ENCODE results near the gene SMC3. TPM values are rescaled to one million over a fixed set of nuclear protein-coding genes. Genes with fewer than 3 reads are reported as not detected.
"Not testable (repeated sequence)": the region's sequence is repeated elsewhere in the genome, so short reads cannot be mapped to it uniquely, and the experiment has no call there.

The SMC3 gene
- total RNA-seq, 5 donors from 2014 or later (not counting 1 experiment from before 2014, with no cell fraction given), result 37.1 to 42.0 (median 39.2) TPM

GRCh38 chr10:110530131-110530831, 37.2 kb upstream of the SMC3 start:
- H3K4me1 Mint-ChIP-seq, result peaks cover 27 to 43% (median 30%) of the 10 kb centered on the region in 3 donors
- Histone ChIP-seq H3K36me3 (ENCODE audit: control insufficient read depth in 2 of 2, extremely low read depth in 1 of 2, insufficient read depth in 1 of 2, low read length in 1 of 2) (no peaks in the 10 kb centered on the region), H3K9me3 (no peaks in the 10 kb centered on the region), H3K4me3 (ENCODE audit: control insufficient read depth in 1 of 2, extremely low read depth in 1 of 2, low read length in 1 of 2) (peak overlapping the region; percentile 5 to 29), H3K27ac (ENCODE audit: low read length) (no peak overlapping the region), H3K4me1 (ENCODE audit: control insufficient read depth in 1 of 2, extremely low read depth in 1 of 2, insufficient read depth in 2 of 2, low read length in 2 of 2) (peaks cover 4 to 26% of the 10 kb centered on the region in 2 experiments), H3K27me3 (replicated peaks in 1 of 2; ENCODE audit: control insufficient read depth in 2 of 2, extremely low read depth in 1 of 2, insufficient read depth in 2 of 2, low read length in 1 of 2) (no peaks in the 10 kb centered on the region)
- H3K9me3 Mint-ChIP-seq, result no peaks in the 10 kb centered on the region
- ChIA-PET CTCF (interaction anchor here in 1 of 2 donors (0.5 kb wide), 1 partner anchor 12 kb away, joined by 3 read pairs; no protein-coding TSS in a partner anchor), POLR2A (interaction anchor here in 1 of 2 donors (0.7 kb wide), 1 partner anchor 830 kb away, joined by 5 read pairs; no protein-coding TSS in a partner anchor)
- ATAC-seq (replicated peaks in 1 of 4), result peak in 2 of 4 experiments; percentile 23 to 41
- H3K27me3 Mint-ChIP-seq, result peaks cover 0 to 4% of the 10 kb centered on the region in 2 donors
- H3K27ac Mint-ChIP-seq, result no peak overlapping the region
- 47% methylated on average over 30 of the region's 35 CpGs for WGBS (ENCODE audit: insufficient coverage)
- H3K4me3 Mint-ChIP-seq, result peak overlapping the region in 1 of 3 donors; percentile 44
- no peaks in the 10 kb centered on the region for H3K36me3 Mint-ChIP-seq
- DNase-seq, result peak in 1 of 35 experiments; percentile 18

GRCh38 chr10:110531687-110532086, 35.8 kb upstream of the SMC3 start:
- Mint-ChIP-seq H3K27me3 (peaks cover 0 to 4% of the 10 kb centered on the region in 2 donors), H3K9me3 (no peaks in the 10 kb centered on the region), H3K36me3 (no peaks in the 10 kb centered on the region), H3K4me3 (no peak overlapping the region), H3K4me1 (peaks cover 37 to 54% (median 40%) of the 10 kb centered on the region in 3 donors), H3K27ac (no peak overlapping the region)
- Histone ChIP-seq H3K27me3 (replicated peaks in 1 of 2; ENCODE audit: control insufficient read depth in 2 of 2, extremely low read depth in 1 of 2, insufficient read depth in 2 of 2, low read length in 1 of 2) (no peaks in the 10 kb centered on the region), H3K36me3 (ENCODE audit: control insufficient read depth in 2 of 2, extremely low read depth in 1 of 2, insufficient read depth in 1 of 2, low read length in 1 of 2) (no peaks in the 10 kb centered on the region), H3K4me3 (ENCODE audit: control insufficient read depth in 1 of 2, extremely low read depth in 1 of 2, low read length in 1 of 2) (no peak overlapping the region), H3K9me3 (no peaks in the 10 kb centered on the region), H3K27ac (ENCODE audit: low read length) (no peak overlapping the region), H3K4me1 (ENCODE audit: control insufficient read depth in 1 of 2, extremely low read depth in 1 of 2, insufficient read depth in 2 of 2, low read length in 2 of 2) (peaks cover 4 to 38% of the 10 kb centered on the region in 2 experiments)
- POLR2A ChIA-PET, result interaction anchor here in 1 of 2 donors (0.7 kb wide), 1 partner anchor 123 kb away, joined by 6 read pairs; no protein-coding TSS in a partner anchor
- CTCF ChIA-PET, result interaction anchor here in 1 of 2 donors (1.5 kb wide), 1 partner anchor 28 kb away, joined by 9 read pairs; no protein-coding TSS in a partner anchor
- no CpG with 5 or more reads among the region's 2 CpGs for WGBS (ENCODE audit: insufficient coverage)
- DNase-seq (no peak), ATAC-seq (replicated peaks in 1 of 4) (no peak)

DNA sequence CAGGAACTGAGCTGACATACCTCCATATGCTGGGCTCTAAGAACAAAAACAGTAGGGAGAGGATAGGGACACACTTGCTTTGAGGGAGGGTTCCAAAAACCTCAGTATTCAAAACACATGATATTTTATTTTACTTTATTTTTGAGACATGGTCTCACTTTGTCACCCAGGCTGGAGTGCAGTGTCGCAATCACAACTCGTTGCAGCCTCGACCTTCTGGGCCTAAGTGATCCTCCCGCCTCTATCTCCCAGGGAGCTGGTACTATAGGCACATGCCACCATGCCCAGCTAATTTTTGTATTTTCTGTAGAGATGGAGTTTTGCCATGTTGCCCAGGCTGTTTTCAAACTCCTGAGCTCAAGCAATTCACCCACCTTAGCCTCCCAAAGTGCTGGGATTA, 34.9 kb upstream of the SMC3 start:
- DNase-seq; H3K36me3 ChIP-seq (ENCODE audit: control insufficient read depth in 2 of 2, extremely low read depth in 1 of 2, insufficient read depth in 1 of 2, low read length in 1 of 2); H3K9me3 Mint-ChIP-seq; H3K9me3 ChIP-seq; H3K36me3 Mint-ChIP-seq; H3K27ac Mint-ChIP-seq; H3K4me3 ChIP-seq (ENCODE audit: control insufficient read depth in 1 of 2, extremely low read depth in 1 of 2, low read length in 1 of 2); H3K27ac ChIP-seq (ENCODE audit: low read length); H3K4me3 Mint-ChIP-seq; H3K27me3 ChIP-seq (replicated peaks in 1 of 2; ENCODE audit: control insufficient read depth in 2 of 2, extremely low read depth in 1 of 2, insufficient read depth in 2 of 2, low read length in 1 of 2); H3K27me3 Mint-ChIP-seq; ATAC-seq (replicated peaks in 1 of 4): not testable (repeated sequence)
- ChIA-PET CTCF (interaction anchor here in 1 of 2 donors (1.5 kb wide), 1 partner anchor 29 kb away, joined by 9 read pairs; no protein-coding TSS in a partner anchor), POLR2A (interaction anchor here in 1 of 2 donors (0.7 kb wide), 1 partner anchor 176 kb away, joined by 3 read pairs; no protein-coding TSS in a partner anchor)
- WGBS (ENCODE audit: insufficient coverage), result 100% methylated on average over 3 of the region's 4 CpGs
- H3K4me1 ChIP-seq (ENCODE audit: control insufficient read depth in 1 of 2, extremely low read depth in 1 of 2, insufficient read depth in 2 of 2, low read length in 2 of 2), result peaks cover 4 to 38% of the 10 kb centered on the region in 2 experiments
- peaks cover 41 to 58% (median 45%) of the 10 kb centered on the region in 3 donors for H3K4me1 Mint-ChIP-seq

DNA sequence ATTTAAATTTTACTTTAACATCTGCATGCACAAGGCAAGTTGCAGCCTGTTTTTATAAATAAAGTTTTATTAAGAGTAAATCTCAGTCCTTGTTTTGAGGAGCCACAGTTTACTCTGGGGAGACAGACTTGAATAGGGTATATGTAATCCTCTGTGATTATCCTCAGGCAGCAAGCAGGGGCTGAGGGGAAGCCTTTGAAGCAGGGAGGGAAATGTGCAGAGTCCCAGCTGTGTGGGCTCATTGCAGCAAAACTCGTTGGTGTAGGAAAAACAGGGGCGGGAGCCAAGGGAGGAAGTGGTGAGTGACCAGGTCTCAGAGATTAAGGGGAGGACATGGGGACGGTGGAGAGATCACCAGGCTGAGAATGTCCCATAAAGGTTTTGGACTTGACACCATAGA, 34.3 kb upstream of the SMC3 start:
- Mint-ChIP-seq H3K36me3 (no peaks in the 10 kb centered on the region), H3K4me1 (peaks cover 39 to 55% (median 40%) of the 10 kb centered on the region in 3 donors), H3K9me3 (no peaks in the 10 kb centered on the region), H3K27me3 (peaks cover 0 to 4% of the 10 kb centered on the region in 2 donors), H3K4me3 (no peak overlapping the region), H3K27ac (no peak overlapping the region)
- H3K27me3 ChIP-seq (replicated peaks in 1 of 2; ENCODE audit: control insufficient read depth in 2 of 2, extremely low read depth in 1 of 2, insufficient read depth in 2 of 2, low read length in 1 of 2), result no peaks in the 10 kb centered on the region
- H3K4me3 ChIP-seq (ENCODE audit: control insufficient read depth in 1 of 2, extremely low read depth in 1 of 2, low read length in 1 of 2), result no peak overlapping the region
- ATAC-seq (replicated peaks in 1 of 4) (no peak), DNase-seq (no peak)
- no peak overlapping the region for H3K27ac ChIP-seq (ENCODE audit: low read length)
- no peaks in the 10 kb centered on the region for H3K36me3 ChIP-seq (ENCODE audit: control insufficient read depth in 2 of 2, extremely low read depth in 1 of 2, insufficient read depth in 1 of 2, low read length in 1 of 2)
- ChIA-PET POLR2A (interaction anchor here (0.7 to 0.8 kb wide), 2 partner anchors 142 to 177 kb away, joined by 3 to 11 read pairs; no protein-coding TSS in a partner anchor), CTCF (no interaction called here)
- peaks cover 4 to 37% of the 10 kb centered on the region in 2 experiments for H3K4me1 ChIP-seq (ENCODE audit: control insufficient read depth in 1 of 2, extremely low read depth in 1 of 2, insufficient read depth in 2 of 2, low read length in 2 of 2)
- H3K9me3 ChIP-seq, result no peaks in the 10 kb centered on the region
- WGBS (ENCODE audit: insufficient coverage), result 33% methylated on average over 1 of the region's 3 CpGs

DNA sequence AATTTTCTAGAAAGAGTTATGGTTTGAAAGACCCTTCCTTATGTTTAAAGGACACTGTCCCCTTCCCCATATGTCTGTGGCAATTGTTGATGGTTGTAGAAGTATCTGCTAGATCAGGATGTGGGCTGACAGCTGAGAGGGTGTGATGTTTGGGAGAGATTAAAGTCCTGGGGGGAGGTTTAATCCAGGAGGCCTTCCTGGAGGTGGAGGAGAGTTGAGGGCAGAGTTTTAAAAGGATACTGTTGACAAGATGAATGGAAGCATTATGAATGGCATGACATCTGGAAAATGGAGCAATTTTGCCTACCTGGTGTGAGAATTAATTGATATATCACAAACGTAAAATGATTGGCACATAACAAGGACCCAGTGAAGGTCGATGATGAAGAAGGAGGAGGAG, 32.9 kb upstream of the SMC3 start:
- H3K27ac Mint-ChIP-seq, result no peak overlapping the region
- Histone ChIP-seq H3K9me3 (no peaks in the 10 kb centered on the region), H3K27me3 (replicated peaks in 1 of 2; ENCODE audit: control insufficient read depth in 2 of 2, extremely low read depth in 1 of 2, insufficient read depth in 2 of 2, low read length in 1 of 2) (no peaks in the 10 kb centered on the region), H3K36me3 (ENCODE audit: control insufficient read depth in 2 of 2, extremely low read depth in 1 of 2, insufficient read depth in 1 of 2, low read length in 1 of 2) (no peaks in the 10 kb centered on the region), H3K27ac (ENCODE audit: low read length) (no peak overlapping the region), H3K4me1 (ENCODE audit: control insufficient read depth in 1 of 2, extremely low read depth in 1 of 2, insufficient read depth in 2 of 2, low read length in 2 of 2) (peaks cover 2 to 26% of the 10 kb centered on the region in 2 experiments), H3K4me3 (ENCODE audit: control insufficient read depth in 1 of 2, extremely low read depth in 1 of 2, low read length in 1 of 2) (no peak overlapping the region)
- H3K4me1 Mint-ChIP-seq, result peaks cover 25 to 40% (median 27%) of the 10 kb centered on the region in 3 donors
- H3K36me3 Mint-ChIP-seq, result no peaks in the 10 kb centered on the region
- POLR2A ChIA-PET, result no interaction called here
- no peak overlapping the region for H3K4me3 Mint-ChIP-seq
- CTCF ChIA-PET, result interaction anchor here in 1 of 2 donors (0.6 kb wide), 1 partner anchor 31 kb away, joined by 3 read pairs; no protein-coding TSS in a partner anchor
- no CpG with 5 or more reads among the region's 2 CpGs for WGBS (ENCODE audit: insufficient coverage)
- ATAC-seq (replicated peaks in 1 of 4) (no peak), DNase-seq (no peak)
- H3K9me3 Mint-ChIP-seq, result no peaks in the 10 kb centered on the region
- H3K27me3 Mint-ChIP-seq, result peaks cover 0 to 4% of the 10 kb centered on the region in 2 donors

DNA sequence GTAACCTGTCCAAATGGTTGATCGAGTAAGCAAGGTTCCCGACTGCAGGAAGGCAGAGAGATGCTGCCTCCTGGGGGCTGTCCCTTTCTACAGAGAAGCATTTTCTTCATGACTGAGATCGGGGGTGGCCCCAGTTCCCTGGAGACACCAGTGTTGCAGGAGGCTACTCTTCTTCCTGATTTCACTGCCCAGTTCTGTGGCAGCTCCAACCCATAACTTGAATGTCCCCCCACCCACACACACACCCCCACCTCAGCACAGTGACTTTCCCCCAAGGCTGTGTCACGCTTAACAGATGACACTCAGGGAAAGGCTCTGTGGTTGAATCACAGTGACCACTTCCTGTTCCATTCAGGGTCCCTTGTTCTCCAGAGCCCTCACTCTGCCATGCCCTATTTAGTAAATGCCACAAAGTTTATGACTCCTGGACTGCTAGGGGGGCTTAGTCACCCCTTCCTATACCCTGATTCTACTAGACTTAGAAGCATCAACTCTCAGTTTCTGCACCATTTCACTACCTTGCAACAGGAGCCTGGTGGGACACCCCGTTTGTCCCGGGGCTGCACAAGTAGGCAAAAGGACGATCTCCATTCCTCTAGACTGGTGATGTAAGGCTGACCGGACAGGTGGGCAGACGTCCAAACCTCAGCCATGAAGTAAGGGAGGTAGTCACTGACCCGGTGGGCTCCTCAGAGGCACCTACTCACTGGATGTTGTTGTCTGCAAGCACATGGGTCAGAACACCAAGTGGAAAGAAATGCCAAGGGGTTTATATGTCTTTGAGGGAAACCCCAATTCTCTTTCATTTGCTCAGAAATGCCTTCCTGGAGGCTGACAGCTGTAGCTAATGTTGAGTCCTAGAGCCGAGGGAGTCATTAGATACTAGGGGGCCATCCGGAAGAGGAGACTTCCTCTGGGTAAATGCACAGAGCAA, 31.3 kb upstream of the SMC3 start:
- Histone ChIP-seq H3K4me1 (ENCODE audit: control insufficient read depth in 1 of 2, extremely low read depth in 1 of 2, insufficient read depth in 2 of 2, low read length in 2 of 2) (peaks cover 0 to 12% of the 10 kb centered on the region in 2 experiments), H3K27ac (ENCODE audit: low read length) (no peak overlapping the region), H3K4me3 (ENCODE audit: control insufficient read depth in 1 of 2, extremely low read depth in 1 of 2, low read length in 1 of 2) (no peak overlapping the region), H3K27me3 (replicated peaks in 1 of 2; ENCODE audit: control insufficient read depth in 2 of 2, extremely low read depth in 1 of 2, insufficient read depth in 2 of 2, low read length in 1 of 2) (no peaks in the 10 kb centered on the region), H3K36me3 (ENCODE audit: control insufficient read depth in 2 of 2, extremely low read depth in 1 of 2, insufficient read depth in 1 of 2, low read length in 1 of 2) (no peaks in the 10 kb centered on the region), H3K9me3 (no peaks in the 10 kb centered on the region)
- 35% methylated on average over 8 of the region's 12 CpGs for WGBS (ENCODE audit: insufficient coverage)
- CTCF ChIA-PET, result no interaction called here
- H3K4me1 Mint-ChIP-seq, result peaks cover 16 to 28% (median 22%) of the 10 kb centered on the region in 3 donors
- peak; percentile 80 to 87 (median 86) for ATAC-seq (replicated peaks in 1 of 4)
- no peaks in the 10 kb centered on the region for H3K36me3 Mint-ChIP-seq
- POLR2A ChIA-PET, result no interaction called here
- DNase-seq, result peak in 31 of 35 experiments; percentile 8 to 62 (median 24)
- peak overlapping the region in 1 of 2 donors; percentile 43 for H3K27ac Mint-ChIP-seq
- H3K9me3 Mint-ChIP-seq, result no peaks in the 10 kb centered on the region
- peaks cover 0 to 4% of the 10 kb centered on the region in 2 donors for H3K27me3 Mint-ChIP-seq
- H3K4me3 Mint-ChIP-seq, result no peak overlapping the region

Measured in T-cell (primary cell).